Spleen (tissue), 11 donors: ENCODE results near the gene COL8A2. TPM values are rescaled to one million over a fixed set of nuclear protein-coding genes. Genes with fewer than 3 reads are reported as not detected.
A peak's percentile ranks its signal among the peaks of the same experiment; 100 is the strongest.

ENCODE experiments used
- DNase-seq: peaks from one replicate; pipeline ENCODE4 v3.0.0-alpha.2; 2020
- H3K27ac ChIP-seq, 8 donors: fragments of 200-600 bp; sonication (generic) in 7 of 8; 1 replicate in 4 of 8; 2 replicates in 4 of 8; pipeline versions ENCODE4 v1.5.0 to v1.8.0; 2016 to 2021; ENCODE audit warnings: inconsistent platforms in 4 of 8, mild to moderate bottlenecking in 4 of 8, moderate library complexity in 1 of 8
- H3K27me3 ChIP-seq, 7 donors: fragments of 200-600 bp; sonication (generic) in 6 of 7; replicated peaks in 1 of 7; 1 replicate in 4 of 7; 2 replicates in 3 of 7; pipeline versions ENCODE4 v1.5.0 to v1.8.0; 2016 to 2021; ENCODE audit warnings: inconsistent platforms in 3 of 7, mild to moderate bottlenecking in 1 of 7
- H3K36me3 ChIP-seq, 6 donors: fragments of 200-600 bp; sonication (generic) in 5 of 6; 1 replicate in 4 of 6; 2 replicates in 2 of 6; pipeline versions ENCODE4 v1.5.0 to v1.8.0; 2016 to 2021; ENCODE audit warnings: inconsistent platforms in 2 of 6
- H3K4me1 ChIP-seq, 6 donors: fragments of 200-600 bp; sonication (generic) in 5 of 6; 1 replicate in 3 of 6; 2 replicates in 3 of 6; pipeline versions ENCODE4 v1.5.0 to v1.8.0; 2016 to 2021; ENCODE audit warnings: inconsistent platforms in 3 of 6
- H3K4me3 ChIP-seq, 8 donors: fragments of 200-600 bp; sonication (generic) in 7 of 8; 1 replicate in 4 of 8; 2 replicates in 4 of 8; pipeline versions ENCODE4 v1.5.0 to v1.8.0; 2016 to 2021; ENCODE audit warnings: inconsistent platforms in 4 of 8, mild to moderate bottlenecking in 4 of 8, moderate library complexity in 2 of 8
- H3K9me3 ChIP-seq, 8 donors: fragments of 200-600 bp; sonication (generic) in 7 of 8; 1 replicate in 4 of 8; 2 replicates in 4 of 8; pipeline versions ENCODE4 v1.5.0 to v1.8.0; 2016 to 2021; ENCODE audit warnings: inconsistent platforms in 4 of 8
- CTCF ChIP-seq, 11 experiments: fragments of 200-600 bp in 7 of 11; fragments of 450-650 bp in 4 of 11; sonication (generic) in 4 of 11; IDR thresholded peaks in 8 of 11; conservative IDR thresholded peaks in 3 of 11; 1 replicate in 7 of 11; 2 replicates in 4 of 11; pipeline versions ENCODE4 v1.4.0 to v1.8.0; 2016 to 2021; ENCODE audit warnings: antibody characterized with exemption in 11 of 11, inconsistent platforms in 4 of 11, mild to moderate bottlenecking in 1 of 11
- POLR2A ChIP-seq, 3 donors: fragments of 450-650 bp; IDR thresholded peaks; one replicate each; pipeline ENCODE4 v1.5.1; 2017; ENCODE audit warnings: antibody characterized with exemption in 3 of 3, mild to moderate bottlenecking in 1 of 3
- POLR2AphosphoS5 ChIP-seq, 3 donors: sonication (generic); formaldehyde crosslinking; IDR thresholded peaks; one replicate each; pipeline ENCODE4 v1.5.1; 2017; ENCODE audit warnings: antibody characterized with exemption in 3 of 3
- WGBS, 5 donors: extraction: QIAGEN DNeasy Blood & Tissue Kit in 3 of 5; methylation state at CpG; one replicate each; pipeline versions ENCODE4 v1.1.5 to v1.1.7; 2013 to 2018; 5-methylcytosine and 5-hydroxymethylcytosine counted together
- intact Hi-C: fragments of 100-400 bp; cut with DNase I; formaldehyde crosslinking; loops from one replicate; pipeline ENCODE4 v1.15.0; 2023; ENCODE audit warnings: low total_unique reads
- polyA plus RNA-seq, 3 donors: library from polyadenylated mRNA; stranded (reverse); fragments of 200-250 nt; gene quantifications; one replicate each; pipeline ENCODE4 v1.2.1, GENCODE V29; 2013
- total RNA-seq, 7 donors: library from RNA; depleted of rRNA in 3 of 7; stranded (reverse); fragments of >200 nt in 3 of 7; fragmentation: NEBNext Ultra II Directional in 4 of 7; extraction: Animal tissue kit (Norgen Biotek cat#: 25700) in 4 of 7; gene quantifications; one replicate each; pipeline versions ENCODE4 v1.1.0 to v1.2.1, GENCODE V29; 2016 to 2021
- donor health status: healthy with polysubstance abuse.
- donor health status: DM: no; HTN: no; CAD: no; lungs with moderate emphysema.
- donor health status: DM: no; HTN: no; CAD: no.
- donor health status: Bipolar disorder and iron deficiency.
- donor health status: healthy.
- donor health status: DM: no; HTN: no; CAD: no.
- donor health status: DM: yes; HTN: yes; CAD: no.

The COL8A2 gene
- total and polyA plus RNA-seq, 10 donors, result 2.1 to 32.0 (median 9.9) TPM

- intact Hi-C loops, result no loop called here
- Histone ChIP-seq H3K27me3 (no peaks in the 10 kb centered on the region), H3K4me3 (no peak overlapping the region), H3K27ac (peak overlapping the region in 6 of 8 donors; percentile 9 to 76 (median 68)), H3K36me3 (peaks cover 5 to 73% (median 46%) of the 10 kb centered on the region in 6 donors), H3K4me1 (peaks cover 36 to 91% (median 74%) of the 10 kb centered on the region in 6 donors), H3K9me3 (no peaks in the 10 kb centered on the region)
- WGBS, 5 donors, result 95 to 97% (median 96%) methylated on average over 8 to 9 of the region's 9 CpGs
- no peak for TF ChIP-seq CTCF (IDR thresholded peaks at IDR 0.05 in 8 of 11, conservative IDR thresholded peaks at IDR 0.05 in 3 of 11)
- DNase-seq, result peak; percentile 58
Observed at GRCh38 chr1:36092798-36093185, 32.2 kb downstream of the COL8A2 start.

GRCh38 chr1:36092166-36092797 lies 32.7 kb downstream of the COL8A2 start:
- peak; percentile 67 for DNase-seq
- H3K27ac ChIP-seq, result peak overlapping the region in 1 of 8 donors; percentile 70
- no peaks in the 10 kb centered on the region for H3K27me3 ChIP-seq
- H3K9me3 ChIP-seq, result no peaks in the 10 kb centered on the region
- H3K36me3 ChIP-seq, result peaks cover 5 to 69% (median 46%) of the 10 kb centered on the region in 6 donors
- intact Hi-C loops, result no loop called here
- WGBS, 5 donors, result 93 to 95% (median 94%) methylated on average over 17 of the region's 17 CpGs
- H3K4me1 ChIP-seq, result peaks cover 36 to 92% (median 74%) of the 10 kb centered on the region in 6 donors
- H3K4me3 ChIP-seq, result no peak overlapping the region
- TF ChIP-seq POLR2AphosphoS5 (IDR thresholded peaks at IDR 0.05) (no peak), POLR2A (IDR thresholded peaks at IDR 0.05) (no peak), CTCF (IDR thresholded peaks at IDR 0.05 in 8 of 11, conservative IDR thresholded peaks at IDR 0.05 in 3 of 11) (no peak)

GRCh38 chr1:36091698-36092097 lies 33.3 kb downstream of the COL8A2 start:
- H3K9me3 ChIP-seq, result no peaks in the 10 kb centered on the region
- H3K27me3 ChIP-seq, result peaks cover 0 to 2% (median 0%) of the 10 kb centered on the region in 7 donors
- intact Hi-C loops, result no loop called here
- 88 to 98% (median 96%) methylated on average over 12 to 13 of the region's 13 CpGs for WGBS, 5 donors
- peaks cover 36 to 87% (median 72%) of the 10 kb centered on the region in 6 donors for H3K4me1 ChIP-seq
- H3K36me3 ChIP-seq, result peaks cover 5 to 64% (median 46%) of the 10 kb centered on the region in 6 donors
- H3K4me3 ChIP-seq, result no peak overlapping the region
- TF ChIP-seq POLR2AphosphoS5 (IDR thresholded peaks at IDR 0.05), result peak in 1 of 3 donors; percentile 29
- TF ChIP-seq CTCF (IDR thresholded peaks at IDR 0.05 in 8 of 11, conservative IDR thresholded peaks at IDR 0.05 in 3 of 11), result no peak
- no peak overlapping the region for H3K27ac ChIP-seq
- DNase-seq, result peak; percentile 61

GRCh38 chr1:36091141-36091540 lies 33.9 kb downstream of the COL8A2 start:
- H3K27me3 ChIP-seq, result peaks cover 0 to 8% (median 0%) of the 10 kb centered on the region in 7 donors
- H3K36me3 ChIP-seq, result peaks cover 5 to 59% (median 45%) of the 10 kb centered on the region in 6 donors
- peaks cover 36 to 81% (median 68%) of the 10 kb centered on the region in 6 donors for H3K4me1 ChIP-seq
- TF ChIP-seq POLR2A (IDR thresholded peaks at IDR 0.05) (no peak), CTCF (IDR thresholded peaks at IDR 0.05 in 8 of 11, conservative IDR thresholded peaks at IDR 0.05 in 3 of 11) (no peak), POLR2AphosphoS5 (IDR thresholded peaks at IDR 0.05) (no peak)
- no peak overlapping the region for H3K27ac ChIP-seq
- peak; percentile 61 for DNase-seq
- H3K9me3 ChIP-seq, result no peaks in the 10 kb centered on the region
- no peak overlapping the region for H3K4me3 ChIP-seq
- intact Hi-C loops, result no loop called here
- WGBS, 5 donors, result 89 to 95% (median 91%) methylated on average over 4 of the region's 4 CpGs
